ENCODE data around the gene SMAD6.
A peak's percentile ranks its signal among the peaks of the same experiment; 100 is the strongest.

SMAD6 gene

DNA sequence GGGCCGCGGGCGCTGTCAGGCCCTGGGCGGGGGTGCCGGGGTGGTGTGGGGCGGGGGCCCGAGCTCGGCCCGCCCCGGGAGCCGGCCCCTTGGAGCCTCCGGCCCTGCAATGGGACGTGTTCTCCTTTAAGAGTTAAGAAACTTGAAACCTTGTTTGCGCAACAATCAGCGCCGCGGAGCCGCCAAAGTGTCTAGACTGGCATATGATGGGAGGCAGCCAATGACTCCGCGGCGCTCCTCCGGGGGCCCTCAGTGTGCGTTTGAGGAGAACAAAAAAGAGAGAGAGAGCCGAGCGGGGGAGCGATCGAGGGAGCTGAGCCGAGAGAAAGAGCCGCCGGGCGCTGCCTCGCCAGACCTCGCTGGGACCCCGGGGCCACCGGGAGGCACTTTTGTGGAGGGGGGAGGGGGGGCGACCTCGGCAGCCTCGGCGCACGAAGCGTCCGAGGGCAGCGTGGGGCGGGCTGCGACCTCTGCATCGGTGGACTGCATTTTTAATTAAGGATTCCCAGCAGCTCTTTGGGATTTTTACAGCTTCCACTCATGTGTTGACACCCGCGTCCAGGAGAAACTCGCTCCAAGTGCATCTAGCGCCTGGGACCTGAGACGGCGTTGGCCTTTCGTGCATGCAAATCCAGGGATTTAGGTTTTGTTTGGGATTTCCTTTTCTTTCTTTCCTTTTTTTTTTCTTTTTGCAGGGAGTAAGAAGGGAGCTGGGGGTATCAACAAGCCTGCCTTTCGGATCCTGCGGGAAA is at the start of gene SMAD6:
Gene SMAD6 (plus strand): TSS at position 202 of the 752 bp plus-strand sequence. CDS start 1,023 bp downstream, outside the sequence.
- DNase-seq (ENCODE audit: low read depth in 3 of 3, low spot score in 1 of 3) = peak; percentile 21 to 52 (median 33)

DNA sequence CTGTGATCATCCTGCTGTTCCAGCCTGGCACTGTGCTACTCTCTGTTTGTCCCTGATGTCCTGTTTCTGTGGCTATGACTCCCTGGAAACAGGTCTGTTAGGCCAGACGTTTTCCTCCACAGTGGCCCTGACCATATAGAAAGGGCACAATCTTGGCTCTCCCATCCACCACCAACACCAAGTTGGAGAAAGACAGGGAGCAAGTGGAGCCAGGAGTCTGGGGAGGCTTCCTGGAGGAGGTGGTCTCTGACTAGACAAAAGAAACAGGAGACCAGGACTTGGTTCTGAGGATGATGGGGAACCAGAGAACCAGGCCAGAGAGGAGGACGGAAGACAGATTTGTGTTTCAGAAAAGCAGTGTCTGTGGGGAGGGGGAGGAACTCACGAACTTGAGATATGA is 49.2 kb upstream of the SMAD6 start:
- DNase-seq (ENCODE audit: low read depth in 3 of 3, low spot score in 1 of 3) = no peak

DNA sequence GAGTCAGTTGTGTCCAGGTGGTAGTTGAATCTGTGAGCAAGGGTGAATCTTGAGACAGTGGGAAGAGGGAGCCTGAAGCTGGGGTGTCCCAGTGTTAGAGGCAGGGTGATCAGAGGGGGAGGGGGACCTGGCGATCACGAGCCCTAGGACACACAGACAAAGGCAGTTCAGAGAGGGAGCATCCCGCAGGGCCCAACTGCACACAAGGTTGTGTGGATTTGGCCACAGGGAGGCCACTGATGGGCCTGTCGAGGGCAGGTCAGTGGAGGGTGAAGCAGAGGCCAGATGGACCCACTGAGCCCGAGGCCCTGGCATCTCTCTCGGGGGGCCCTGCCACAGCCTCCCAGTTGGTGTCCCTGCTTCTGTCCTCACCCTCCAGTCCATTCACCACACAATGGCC is 48.6 kb upstream of the SMAD6 start:
- DNase-seq (ENCODE audit: low read depth in 3 of 3, low spot score in 1 of 3) = no peak

DNA sequence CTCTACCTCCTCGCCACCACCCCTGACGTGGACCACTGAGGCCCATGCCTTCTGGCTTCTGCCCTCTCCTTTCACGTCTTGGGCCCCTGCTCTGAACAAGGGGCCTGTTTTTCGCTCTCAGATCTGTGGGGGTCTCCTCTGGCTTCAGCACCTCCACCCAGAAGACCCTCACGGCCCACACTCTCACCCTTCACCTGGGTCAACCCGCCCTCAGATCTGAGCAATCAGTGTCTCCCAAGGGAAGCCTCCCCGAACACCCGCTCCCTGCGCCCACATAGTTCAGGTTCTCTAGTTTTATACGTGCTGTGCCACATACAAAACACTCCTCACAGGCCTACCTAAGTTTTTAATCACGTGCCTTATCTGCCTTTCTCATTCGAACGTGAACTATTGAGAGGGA is 48.2 kb upstream of the SMAD6 start:
- DNase-seq (ENCODE audit: low read depth in 3 of 3, low spot score in 1 of 3) = no peak

DNA sequence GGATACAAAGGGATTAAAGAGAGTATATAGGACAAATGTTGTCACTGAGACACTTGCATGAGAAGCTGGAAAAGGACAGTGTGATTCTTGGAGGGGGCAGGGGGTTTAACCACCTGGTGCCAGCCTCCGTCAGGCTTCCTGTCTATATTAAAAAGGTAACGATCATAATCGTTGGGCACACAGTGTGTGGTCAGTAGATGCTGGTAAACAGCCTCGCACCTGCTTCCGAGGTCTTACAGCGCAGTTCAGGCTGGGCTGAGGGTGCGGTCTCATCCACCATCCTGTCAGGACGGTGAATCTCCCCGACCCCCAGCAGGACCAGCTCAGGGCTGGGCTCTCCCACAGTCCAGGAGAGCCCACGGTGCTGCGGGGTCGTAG is 47.7 kb upstream of the SMAD6 start:
- no peak for DNase-seq (ENCODE audit: low read depth in 3 of 3, low spot score in 1 of 3)

DNA sequence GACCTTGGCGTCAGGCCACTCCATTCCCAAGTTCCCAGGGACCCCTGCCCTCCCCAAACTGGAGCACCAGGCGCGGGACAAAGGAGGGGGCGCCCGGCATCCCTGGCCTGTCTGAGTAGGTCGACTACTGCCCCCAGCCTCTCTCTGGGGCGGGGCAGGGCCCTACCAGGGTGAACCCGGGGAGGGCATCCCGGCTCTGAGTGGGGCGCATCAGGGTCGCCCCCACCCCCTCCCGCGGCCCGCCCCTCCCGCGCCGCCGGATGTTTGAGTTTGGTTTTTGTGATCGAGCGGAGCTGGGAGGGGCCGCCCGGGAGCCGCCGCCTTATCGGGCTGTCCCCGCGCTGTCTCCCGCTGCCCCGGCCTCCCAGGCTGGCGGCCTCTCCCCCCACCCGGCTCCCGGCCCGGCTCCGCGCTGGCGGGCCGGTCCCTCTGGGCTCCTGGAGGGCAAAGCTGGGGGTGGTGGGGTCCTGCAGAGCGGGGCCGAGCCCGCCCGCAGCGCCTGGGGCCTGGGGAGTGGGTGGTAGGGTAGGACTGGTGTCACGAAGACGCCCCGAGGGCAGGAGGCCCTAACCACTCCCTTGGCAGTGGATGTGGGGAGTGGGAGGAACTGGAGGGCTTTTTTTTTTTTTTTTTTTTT is 47.2 kb upstream of the SMAD6 start:
- DNase-seq (ENCODE audit: low read depth in 3 of 3, low spot score in 1 of 3) = peak in 1 of 3 donors; percentile 13

DNA sequence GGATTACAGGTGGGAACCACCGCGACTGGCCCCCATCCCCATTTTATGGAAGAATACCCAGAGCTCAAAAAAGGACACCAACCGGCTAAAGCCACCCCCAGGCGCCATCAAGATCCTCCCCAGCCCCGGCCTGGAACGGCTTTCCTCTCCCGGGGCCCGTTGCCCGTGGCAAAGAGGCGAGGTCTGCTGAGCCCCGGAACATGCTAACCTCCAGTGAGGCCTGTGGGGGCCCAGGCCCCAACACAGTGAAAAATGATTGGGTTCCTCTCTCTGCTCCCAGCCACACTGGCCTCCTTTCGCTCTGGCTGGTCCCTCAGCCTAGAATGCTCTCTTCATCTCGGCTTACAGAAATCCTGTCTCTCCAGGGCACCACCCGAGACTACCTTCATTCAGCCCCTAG is 46.5 kb upstream of the SMAD6 start:
- DNase-seq (ENCODE audit: low read depth in 3 of 3, low spot score in 1 of 3) = no peak

DNA sequence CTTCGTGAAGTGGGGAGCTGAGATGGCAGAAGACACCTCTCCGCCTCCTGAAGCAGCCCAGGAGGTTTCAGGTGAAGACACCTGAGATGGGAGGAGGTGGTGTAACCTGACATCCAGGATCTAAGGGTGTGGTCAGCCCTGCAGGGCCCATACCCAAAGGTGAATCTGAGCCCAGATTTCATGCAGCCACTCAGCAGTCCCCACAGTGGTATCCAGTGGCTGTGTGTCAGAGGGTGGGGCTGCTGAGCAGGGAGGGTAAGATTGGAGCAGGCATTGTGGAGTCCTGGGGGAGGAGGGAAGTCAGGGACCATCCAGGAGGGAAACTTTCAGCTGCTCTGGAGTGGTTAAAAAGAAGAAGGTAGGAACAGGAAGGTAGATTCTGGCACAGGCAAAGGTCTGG is 46.0 kb upstream of the SMAD6 start:
- no peak for DNase-seq (ENCODE audit: low read depth in 3 of 3, low spot score in 1 of 3)

DNA sequence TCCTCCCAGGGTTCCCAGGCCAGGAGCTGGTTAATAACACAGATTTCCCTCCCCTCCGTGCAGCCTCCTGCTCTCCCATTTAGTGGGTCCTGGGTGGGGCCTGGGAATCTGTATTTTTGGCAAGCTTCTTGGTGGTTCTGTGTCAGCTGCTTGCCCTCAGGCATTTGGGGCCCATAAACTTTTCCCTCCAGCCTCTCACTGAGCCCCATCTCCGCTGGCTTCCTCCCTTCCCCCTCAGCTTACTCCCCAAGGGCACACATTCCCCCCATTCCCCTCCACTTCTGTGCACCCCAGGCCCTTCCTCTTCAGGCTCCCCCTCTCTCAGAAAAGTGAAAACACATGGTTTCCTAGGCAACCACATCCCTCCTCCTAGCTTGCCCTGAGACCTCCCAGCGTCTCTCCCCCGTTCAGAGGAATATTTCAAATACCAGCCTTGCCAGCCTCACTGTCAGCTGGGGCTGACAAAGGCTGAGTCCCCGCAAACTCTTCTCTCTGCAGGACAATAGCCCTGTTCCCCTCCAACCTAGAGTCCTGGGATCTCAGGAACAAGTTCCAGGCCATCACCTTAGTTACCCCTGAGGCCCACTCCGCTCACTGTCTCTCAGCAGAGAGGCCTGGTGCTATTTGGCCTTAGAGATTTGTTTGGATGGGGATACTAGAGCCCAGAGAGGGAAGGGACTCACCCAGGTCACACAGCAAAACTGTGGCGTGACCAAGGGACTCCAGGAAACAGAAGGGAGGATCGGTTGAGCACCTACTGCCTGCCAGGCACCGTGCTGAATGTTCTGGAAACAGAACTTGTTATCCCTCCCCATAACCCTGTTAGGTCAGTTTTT is 44.6 kb upstream of the SMAD6 start:
- DNase-seq (ENCODE audit: low read depth in 3 of 3, low spot score in 1 of 3) = no peak

DNA sequence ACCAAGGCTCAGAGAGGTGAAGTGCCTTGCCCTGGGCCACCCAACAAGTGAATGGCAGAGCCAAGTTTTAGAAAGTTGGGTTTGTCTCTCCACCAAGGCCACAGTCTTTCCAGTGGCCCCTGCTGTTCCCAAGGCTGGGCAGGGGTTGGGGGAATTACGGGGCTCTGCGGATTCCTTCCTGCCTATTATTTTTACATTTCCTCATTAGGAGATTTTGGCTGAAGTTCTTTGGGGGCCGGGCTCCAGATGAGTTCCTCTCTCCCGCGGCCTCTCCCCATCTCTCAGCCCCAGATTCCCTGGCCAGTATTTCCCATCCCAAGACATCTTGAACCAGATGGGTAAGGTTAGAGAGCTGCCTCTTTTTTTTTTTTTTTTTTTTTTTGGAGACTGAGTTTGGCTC is 44.0 kb upstream of the SMAD6 start:
- no peak for DNase-seq (ENCODE audit: low read depth in 3 of 3, low spot score in 1 of 3)

DNA sequence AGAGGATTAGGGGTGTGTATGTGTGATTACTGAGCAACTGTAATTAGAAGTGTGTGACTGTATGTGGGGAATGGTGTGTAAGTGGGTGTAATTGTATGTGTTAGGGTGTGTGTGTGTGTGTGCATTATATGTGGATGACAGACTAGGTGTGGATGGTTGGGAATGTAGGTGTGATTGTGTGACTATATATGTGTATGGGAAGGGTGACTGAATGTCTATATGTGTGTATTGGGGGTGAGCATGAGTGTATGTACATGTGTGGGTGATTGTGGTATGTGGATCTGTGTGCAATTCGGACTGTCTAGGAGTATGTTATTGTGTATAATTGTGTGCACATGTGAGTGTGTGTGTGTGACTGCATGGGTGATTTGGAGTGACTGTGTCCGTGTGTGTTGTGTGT is 43.2 kb upstream of the SMAD6 start:
- DNase-seq (ENCODE audit: low read depth in 3 of 3, low spot score in 1 of 3) = no peak

DNA sequence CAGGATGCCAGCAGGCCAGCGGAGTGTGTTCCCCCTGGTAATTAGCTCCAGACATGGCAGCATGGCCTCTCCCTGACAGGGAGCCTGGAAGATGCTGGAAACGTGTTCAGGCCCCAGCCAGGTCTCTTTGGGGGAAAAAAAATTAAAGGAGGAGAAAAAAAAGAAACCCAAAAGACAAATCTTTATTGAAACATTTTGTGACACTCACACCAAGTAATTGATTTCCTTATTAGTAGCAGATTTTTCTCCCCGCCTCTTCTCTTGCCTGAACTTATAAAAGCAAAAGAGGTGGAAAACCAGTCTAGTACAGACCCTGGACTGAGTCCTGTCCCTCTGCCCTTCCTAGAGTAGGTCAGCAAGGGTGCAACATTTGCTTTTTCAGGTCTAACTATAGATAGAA is 42.7 kb upstream of the SMAD6 start:
- no peak for DNase-seq (ENCODE audit: low read depth in 3 of 3, low spot score in 1 of 3)

DNA sequence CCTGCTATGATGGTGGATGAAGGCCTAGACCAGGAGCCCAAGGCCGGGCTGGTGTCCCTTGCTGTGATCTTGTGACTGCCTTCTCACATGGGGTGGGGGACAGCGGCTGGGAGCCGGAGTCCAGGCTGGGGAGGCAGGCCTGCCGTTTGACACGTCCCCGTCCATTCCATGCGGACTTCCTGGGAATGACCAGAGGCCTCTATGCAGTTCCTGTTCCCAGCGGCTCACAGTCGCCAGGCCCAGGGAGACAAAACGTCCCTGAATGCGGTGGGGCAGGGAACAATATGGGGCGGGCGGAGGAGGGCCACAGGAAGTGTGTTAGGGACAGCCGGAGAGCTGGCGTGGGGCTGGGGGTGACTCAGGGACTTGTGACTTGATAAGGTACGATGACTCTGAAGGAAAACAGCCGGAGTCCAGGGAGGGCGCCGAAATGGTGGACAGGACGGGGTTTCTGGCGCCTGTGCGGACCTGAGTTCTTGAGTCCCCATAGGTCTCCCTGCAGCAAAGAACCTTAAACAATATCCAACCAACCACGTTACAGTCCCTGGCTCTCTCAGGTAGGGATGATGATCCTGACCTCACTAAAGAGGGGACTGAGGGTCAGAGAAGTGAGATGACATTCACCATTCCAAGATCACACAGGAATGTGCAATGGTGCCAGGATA is 40.5 kb upstream of the SMAD6 start:
- DNase-seq (ENCODE audit: low read depth in 3 of 3, low spot score in 1 of 3) = no peak

DNA sequence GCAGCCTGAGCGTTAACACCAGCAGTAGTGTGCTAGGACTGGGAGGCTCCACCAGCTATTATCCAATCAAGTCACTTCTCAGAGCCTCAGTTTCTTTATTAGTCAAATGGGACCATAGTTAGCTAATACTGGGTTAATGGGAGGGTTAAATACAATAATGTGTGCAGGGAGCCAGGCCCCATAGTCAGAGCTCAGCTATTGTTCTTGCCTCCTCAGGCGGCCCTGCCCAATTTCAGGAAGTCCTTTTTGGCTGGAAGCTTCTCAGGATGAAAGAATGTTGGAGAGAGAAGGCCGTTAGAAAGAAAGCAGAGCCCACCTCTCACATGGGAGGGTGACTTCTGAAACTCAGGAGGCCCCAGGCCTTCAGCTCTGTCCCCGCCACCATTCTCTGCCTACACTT is 39.5 kb upstream of the SMAD6 start:
- DNase-seq (ENCODE audit: low read depth in 3 of 3, low spot score in 1 of 3) = no peak

DNA sequence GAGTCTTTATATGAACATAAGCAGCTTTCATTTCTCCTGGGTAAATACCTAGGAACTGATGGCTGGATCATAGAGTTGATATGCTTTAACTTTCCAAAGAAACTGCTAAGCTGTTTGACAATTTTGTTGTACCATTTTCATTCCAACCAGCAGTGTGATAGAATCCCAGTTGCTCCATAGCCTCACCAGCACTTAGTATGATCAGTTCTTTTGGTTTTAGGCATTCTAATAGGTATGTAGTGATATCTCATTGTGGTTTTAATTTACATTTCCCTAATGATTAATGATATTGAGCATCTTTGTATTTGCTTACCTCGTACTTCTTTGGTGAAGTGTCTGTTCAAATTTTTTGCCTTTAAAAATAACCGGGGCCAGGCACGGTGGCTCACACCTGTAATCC is 38.4 kb upstream of the SMAD6 start:
- DNase-seq (ENCODE audit: low read depth in 3 of 3, low spot score in 1 of 3) = no peak

DNA sequence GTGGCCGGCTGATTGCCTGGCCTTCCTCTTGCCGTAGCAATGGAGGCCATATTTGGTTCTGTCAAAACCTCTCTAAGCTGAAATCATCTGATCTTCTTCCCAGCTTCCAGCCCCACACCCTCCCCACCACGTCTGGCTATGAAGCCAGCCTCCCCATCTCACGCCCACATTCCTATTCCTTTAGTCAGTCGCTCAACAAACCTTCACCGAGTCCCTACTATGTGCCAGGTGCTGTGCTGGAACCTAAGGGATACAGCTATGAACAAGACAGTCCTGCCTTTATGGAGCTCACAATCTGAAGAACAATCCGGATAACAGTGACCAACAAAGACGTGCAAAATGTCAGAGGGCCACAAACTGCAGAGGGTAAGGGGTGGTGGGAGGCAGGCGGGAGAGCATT is 31.9 kb upstream of the SMAD6 start:
- DNase-seq (ENCODE audit: low read depth in 3 of 3, low spot score in 1 of 3) = no peak

DNA sequence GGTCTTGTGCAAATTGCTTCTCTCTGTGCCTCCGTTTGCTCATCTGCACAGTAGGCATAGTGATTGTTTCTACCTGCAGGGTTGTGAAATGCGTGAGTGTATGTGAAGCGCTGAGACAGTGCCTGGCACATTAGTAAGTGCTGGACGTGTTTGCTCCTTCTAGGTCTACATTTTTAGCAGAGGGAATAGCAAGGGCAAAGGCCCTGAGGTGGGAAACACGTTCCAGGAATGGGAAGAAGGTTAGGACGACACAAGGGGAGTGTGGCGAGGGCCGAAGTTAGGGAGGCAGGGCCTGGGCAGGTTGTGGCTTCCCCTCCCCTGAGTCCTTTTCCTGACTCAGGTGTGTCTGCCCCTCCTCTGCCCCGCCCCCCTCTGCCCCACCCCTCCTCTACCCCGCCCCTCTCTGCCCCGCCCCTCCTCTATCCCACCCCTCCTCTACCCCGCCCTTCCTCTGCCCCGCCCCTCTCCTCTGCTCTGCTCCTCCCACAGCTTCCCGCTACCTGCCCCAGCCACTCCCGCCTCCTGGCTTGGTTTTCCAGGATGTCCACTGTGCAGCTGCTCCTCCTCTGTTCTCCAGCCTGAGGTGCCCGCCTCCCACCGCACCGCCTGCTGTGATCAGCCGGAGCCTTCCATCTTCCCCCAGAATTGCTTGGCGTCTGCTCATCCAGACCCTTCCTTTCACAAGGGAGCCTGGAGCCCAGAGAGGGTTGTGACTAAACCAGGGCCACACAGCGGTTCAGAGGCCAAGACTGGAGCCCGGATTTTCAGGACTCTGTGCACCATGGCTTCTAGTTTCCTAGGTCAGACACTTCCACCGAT is 31.1 kb upstream of the SMAD6 start:
- DNase-seq (ENCODE audit: low read depth in 3 of 3, low spot score in 1 of 3) = no peak

DNA sequence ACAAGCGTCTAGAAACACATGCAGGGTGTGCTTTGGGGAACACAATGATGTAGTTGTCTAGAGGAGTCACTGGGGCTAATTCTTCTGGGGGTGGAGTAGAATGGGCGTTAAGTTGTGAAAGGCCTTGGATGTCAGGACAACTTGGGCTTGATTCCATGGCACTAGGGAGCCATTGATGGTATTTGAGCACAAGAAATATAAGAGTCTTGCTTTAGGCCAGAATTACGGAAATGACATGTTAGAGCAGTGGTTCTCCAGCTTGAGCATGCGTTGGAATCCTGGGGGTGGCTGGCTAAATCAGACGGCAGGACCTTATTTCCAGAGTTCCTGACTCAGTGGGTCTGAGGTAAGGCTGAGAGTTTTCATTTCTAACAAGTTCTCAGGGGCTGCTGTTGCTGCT is 29.2 kb upstream of the SMAD6 start:
- no peak for DNase-seq (ENCODE audit: low read depth in 3 of 3, low spot score in 1 of 3)

DNA sequence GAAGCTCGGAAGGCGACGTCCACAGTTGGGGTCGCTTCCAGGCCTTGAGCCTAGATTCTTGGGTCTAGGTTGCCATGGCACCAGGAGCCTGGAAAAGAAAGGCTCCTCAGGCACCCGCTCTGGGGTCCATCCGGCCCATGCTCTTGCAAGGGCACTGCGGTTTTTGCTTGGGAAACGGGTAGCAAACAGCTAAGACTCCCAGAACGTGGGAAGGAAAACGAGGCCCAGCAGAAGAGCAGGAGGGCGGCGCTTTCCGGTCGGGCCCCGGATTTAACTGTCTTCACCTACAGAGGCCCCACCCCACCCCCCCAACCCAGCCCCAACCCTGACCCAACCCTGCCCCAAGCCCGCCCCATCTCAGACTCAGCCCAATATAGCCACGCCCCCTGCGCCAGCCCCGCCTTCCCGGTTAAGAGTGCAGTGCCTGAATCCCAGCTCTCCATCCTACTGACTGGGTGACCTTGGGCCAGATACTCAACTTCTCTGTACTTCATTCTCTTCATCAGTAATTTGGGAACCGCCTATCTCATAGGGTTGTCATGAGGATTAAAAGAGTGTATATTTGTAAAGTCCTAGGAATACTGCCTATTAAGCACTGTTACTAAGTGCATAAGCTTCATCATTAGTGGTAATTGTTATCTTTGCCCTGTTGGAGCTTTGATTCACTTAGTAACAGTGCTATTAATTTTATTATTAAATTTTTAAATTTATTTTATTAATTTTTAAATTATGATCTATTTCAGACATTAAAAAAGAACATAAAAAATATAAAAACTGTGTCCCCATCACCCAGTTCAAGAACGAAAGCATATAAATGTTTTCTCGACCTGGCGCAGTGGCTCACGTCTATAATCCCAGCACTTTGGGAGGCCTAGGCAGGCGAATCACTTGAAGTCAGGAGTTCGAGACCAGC is 28.4 kb upstream of the SMAD6 start:
- DNase-seq (ENCODE audit: low read depth in 3 of 3, low spot score in 1 of 3) = peak in 1 of 3 donors; percentile 27

DNA sequence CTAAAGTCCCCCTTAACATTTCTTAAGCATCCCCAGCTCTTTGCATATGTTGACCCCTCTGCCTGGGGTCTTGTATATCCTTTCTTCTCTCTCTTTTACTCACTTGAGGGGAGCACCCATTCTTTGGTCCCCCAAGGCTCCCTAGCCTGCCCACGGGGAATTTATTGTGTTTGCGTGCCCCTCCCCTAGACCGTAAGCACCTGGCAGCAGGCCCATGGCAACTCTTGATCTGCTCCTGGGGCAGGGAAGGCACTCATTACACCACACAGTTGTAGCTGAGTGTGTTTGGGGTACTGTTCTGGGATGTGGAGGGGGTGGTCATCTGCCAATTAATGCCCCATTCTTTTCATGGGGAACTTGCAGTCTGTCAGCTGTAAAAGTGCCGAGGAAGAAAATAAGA is 27.3 kb upstream of the SMAD6 start:
- no peak for DNase-seq (ENCODE audit: low read depth in 3 of 3, low spot score in 1 of 3)

Measured in stimulated activated CD4-positive, alpha-beta T cell treated with anti-CD3 and anti-CD28 coated beads, TNF-alpha, amount 100 ng/mL, for 1 hour (primary cell).